GM19043 (cell line): ENCODE measurements around the gene CCDC13.

Experiments
- ATAC-seq: cut with Tn5 transposase; IDR thresholded peaks from one replicate; pipeline ENCODE4 v1.9.1; 2021; ENCODE audit warnings: low read depth; ENCODE audit not compliant: unreplicated experiment

Gene CCDC13

DNA sequence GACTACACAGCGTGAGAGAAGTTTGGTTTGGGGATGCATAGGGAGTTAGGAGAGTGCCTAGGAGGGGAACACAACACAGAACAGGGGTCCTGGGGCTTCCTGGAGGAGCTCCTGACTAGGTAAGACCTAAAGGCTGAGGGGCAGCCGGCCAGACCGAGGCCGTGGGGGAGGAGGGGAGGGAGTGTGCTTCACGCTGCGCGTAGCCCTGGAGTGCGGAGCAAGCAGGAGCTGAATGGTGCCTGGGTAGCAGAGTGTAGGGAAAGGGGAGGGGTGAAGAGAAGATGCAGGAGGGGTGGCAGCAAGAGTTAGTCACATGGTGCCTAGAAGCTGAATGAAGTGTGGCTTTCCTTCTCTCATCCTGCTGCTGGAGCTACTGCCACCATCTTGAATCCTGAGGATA, 38.0 kb downstream of the CCDC13 start:
- no peak for ATAC-seq

DNA sequence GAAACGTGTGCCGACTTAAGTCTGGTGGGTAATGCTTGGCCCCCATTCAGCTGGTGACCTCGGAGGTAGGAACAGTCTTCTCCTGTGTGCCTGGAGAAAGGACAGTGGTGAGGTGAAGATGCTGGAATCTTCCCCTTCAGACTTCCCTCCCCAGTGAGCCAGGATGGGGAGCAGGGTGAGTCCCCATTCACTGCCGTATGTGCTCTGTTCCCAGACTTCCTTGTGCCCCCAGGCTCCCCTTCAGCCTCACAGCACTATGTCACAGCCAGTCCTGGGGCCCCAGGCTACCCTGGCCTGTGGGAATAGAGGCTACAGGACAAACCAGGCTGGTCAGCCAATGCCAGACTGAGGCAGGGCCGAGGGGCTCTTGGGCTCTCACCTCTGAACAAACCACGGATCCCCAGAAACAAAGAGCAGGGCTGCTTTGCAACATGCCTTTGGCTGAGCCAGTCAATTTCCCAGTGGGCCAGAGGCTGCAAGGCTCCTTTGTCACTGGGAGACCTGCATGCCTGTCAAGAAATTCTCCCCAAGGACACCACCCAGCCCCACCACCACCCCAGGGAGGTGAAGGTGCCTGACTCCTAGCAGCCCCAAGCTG, 38.7 kb downstream of the CCDC13 start:
- no peak for ATAC-seq

DNA sequence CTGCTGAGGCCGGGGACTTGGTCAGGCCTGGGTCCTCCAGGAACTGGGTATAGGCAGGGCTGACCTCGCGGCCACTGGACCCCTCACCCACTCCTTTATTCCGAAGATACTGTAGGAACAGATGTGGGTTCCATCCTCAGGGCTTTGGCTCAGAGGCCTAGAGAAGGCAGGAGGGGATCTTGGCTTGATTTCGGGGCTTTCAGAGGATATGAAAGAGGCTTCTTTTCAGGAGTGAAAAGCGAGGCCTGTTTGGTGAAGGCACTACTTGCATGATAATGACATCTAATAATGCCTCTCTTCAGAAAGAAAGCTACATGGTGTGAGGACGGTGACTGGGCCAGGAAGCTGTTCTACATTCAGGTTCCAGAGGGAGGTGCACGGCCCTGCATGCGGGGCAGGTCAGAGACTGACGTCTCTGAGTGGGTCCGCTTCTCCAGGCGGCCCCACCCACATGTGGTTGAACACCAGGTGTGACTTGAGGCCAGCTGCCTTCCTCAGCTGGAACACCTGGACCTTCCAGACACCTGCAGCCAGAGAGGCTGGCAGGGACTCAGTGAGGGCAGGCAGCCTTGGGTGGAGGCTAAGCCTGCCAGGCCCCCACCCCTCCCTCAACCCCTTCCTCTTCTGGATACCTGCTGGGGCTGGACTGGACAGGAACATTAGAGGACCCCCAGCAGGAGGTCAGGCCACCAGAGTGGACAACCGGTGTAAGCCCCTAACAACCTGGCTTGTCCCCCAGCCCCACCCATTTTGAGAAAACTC, 39.4 kb downstream of the CCDC13 start:
- no peak for ATAC-seq

DNA sequence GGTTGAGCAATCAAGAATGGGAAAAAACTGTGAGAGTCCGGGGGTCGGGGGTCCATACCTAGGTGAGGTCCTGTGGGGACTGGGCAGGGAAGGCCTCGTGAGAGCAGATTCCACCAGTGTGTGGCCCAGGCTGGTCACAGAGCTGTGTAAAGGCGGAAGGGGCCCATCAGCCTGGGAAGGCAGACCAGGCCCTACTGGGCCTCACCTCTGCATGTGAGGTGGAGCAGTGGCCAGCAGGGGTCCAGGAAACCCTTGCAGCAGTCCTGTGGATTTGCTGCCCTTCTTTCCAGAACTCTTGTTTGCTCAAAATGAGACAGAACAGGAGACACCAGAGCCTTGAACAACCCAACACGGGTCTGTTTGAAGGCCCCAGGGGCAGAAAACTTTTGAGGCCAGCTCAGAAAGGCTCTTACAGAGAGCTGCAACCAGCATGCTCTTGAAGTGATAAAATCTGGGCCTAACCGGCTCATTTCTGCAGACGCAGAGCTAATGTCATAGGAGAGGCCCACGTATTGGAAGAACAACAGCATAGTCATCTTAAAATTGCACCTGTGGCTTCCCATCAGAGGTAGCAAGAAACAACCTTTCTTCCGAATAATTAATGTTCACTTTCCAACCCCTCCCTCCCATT, 40.1 kb downstream of the CCDC13 start:
- ATAC-seq: no peak

DNA sequence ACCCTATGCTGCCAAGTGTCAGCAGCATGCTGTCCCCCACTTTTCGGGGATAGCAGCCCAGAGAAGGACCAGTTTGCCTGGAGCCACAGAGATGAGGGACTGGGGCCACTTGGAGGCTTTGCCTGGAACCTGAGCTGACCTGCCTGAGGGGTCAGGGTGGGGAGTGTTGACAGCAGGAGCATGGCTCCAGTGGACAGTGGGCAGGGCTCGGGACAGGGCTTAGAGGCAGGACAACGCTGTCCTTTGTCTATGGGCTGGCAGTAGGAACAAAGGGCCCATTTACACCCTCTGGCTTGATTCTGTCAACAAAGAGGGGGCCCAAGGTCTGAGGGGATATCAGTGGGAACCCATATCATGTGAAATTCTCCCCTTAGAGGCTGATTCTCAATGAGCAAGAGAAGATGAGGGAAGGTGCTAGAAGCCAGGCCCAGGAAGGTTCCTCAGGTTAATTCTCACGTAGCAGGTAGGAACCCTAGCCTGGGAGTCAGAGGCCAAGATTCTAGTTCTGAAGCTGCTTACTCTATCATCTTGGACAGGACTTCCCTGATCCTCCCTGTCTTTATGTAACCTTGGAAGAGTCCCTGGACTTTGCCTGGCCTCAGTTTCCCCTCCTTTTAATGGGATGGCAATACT, 40.7 kb downstream of the CCDC13 start:
- ATAC-seq: no peak

DNA sequence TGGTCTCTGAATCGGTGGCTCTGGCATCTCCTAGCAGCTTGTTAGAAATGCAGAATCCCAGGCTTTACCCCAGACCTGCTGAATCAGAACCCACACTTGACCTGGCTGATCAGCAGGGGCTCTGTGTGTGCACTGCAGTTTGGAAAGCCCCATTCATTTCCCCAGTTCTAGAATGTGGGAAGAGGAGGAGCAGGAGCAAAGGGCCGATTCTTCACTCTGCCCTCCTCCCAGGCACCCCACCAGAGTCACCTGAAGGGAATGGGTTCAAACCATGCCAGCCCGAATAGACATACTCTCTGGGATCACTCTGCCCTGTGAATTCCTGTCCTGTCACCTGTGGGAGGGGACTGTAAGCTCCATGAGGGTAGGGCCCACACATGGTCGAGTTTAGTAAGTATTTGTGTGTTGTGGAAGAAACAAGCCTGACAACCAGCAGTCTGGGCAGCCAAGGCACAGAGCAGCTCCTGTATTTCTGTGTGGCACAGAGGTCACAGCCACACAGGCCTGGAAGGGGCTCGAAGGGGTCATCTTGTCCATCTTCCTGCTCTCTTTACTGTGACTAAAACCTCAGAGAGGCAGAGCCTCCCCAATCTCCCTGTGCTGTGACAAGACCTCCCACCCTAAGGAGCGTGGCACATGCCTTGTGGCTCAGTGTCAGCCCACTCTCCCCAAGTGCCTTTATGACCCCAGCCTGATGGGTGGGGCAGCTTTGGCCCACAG, 41.4 kb downstream of the CCDC13 start:
- ATAC-seq: no peak

DNA sequence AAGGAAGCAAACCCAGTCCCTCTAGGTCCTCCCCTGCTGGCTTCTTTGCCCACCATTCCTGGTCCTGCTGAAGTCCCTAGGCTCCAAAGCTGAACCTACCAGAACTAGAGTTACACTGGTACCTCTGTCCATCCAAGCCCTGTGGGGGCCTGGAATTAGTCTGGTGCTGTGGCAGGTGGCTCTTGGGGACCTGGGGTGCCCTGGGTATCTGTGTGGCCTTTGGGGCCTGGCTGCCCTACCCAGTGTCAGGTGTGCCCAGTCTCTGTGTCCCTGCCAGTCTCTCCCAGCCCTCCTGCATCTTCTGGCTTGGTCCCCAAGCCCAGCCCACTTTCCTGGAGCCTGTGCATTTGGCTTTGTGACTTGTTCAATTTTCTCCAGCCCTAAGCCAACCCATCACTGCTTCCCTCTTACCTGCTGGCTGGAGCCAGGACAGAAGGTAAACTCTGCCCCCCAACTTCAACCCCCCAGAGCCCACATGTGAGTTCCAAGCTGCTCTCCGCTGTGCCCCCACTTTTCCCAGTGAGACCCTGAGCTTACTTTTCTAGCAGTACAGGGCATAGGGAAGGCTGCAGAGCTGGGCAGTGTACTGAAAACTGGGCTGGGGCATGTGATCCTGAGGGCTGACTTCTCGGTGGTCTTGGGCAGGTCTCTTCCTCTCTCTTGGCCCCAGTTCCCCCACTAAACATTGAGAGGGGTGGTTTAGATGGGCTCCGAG, 42.2 kb downstream of the CCDC13 start:
- ATAC-seq: no peak

DNA sequence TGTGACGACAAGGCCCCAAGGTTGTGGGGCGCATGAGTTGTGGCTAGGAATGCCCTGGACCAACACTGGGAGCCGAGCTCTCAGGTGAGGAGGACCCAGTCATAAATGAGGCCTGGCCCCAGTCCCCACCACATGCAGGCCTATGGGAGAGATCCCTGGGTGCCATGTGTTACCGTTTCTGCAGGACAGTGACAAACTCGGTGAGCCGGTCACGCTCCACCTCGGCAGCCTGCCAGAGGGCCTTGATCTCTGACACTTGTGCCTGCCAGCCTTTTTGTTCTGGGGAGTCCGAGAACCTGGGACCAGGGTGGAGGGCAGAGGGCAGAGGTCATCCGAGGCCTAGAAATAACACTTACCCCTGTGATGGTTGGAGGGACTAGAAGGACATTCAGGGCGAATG, 42.8 kb downstream of the CCDC13 start:
- no peak for ATAC-seq

DNA sequence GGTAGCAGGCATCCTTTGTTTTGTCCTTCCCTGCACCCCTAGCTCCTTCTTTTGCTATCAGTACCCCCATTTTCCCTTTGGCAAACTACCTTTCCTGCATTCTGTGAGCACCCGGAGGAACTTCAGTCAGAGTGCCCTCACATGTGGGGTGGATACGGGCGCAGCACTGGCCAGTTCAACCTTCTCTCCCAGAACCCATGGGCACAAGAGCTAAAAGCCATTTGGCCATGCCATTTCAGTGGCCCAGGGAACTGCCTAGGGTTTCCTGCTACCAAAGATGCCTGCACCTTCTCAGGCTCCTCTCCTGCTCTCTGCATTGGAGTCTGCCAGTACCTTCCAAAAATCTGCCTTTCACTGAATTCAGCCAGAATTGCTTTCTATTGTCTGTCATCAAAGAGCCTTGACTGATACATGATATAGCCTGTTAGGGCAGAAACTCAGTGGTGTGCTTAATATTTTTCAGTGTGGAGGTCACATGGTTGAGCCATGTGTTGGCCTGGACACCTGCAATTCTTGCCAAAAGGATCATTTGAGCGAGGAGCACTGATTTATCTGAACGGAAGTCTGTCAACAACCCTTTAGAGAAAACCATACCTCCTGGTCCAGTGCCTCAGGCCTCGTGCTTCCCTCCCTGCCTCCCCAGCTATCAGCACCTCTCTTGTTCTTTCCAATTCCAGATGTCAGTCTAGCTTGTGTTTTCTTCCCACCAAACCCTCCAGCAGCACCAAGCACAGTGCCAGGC, 43.5 kb downstream of the CCDC13 start:
- ATAC-seq: no peak

DNA sequence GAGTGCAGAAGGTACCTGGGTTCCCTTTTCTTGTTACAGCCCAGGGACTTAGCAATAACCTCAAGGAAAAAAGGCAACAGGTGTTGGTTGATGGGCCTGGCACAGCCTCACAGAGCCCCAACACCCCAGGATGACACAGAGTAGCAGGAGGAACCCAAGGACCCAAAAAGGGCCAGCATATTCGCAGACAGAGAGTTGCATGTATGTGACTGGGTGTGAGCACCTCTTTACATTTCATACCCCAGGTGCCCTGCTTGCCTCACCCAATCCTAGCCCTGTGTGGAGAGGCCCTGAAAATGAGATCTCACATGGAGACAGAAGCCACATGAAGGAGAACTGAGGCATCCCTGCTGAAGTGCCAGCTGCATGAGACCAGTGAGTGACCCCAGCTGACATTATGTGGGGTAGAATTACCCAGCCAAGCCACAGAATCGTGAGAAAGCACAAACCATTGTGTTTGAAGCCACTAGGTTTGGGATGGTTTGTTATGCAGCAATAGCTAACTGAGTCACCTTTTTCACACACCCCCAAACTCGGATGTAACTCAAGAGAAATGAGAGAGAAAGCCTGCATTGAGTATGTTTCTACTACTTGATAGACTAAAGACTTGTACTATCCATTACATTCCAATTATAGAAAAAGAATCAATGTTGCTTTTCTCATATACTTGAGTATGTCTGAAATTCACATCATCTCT, 44.2 kb downstream of the CCDC13 start:
- no peak for ATAC-seq

DNA sequence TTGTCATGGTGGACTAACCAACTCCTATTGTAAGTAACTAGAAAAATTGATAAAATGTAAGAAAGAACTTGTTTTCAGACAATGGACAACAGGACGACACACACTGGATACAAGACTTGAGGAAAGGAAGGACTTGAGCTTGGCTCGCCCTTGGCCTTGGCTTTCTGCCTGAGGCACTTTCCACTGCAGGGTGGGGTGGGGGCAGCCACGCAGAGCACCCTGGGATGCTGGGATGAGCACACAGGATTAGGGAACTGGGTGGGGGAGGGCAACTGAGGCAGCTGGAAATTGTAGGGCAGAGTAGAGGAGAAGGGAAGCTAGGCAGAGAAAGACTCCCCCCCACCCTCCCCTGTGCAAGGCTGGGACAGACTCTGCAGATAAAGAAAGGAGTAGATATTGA, 45.0 kb downstream of the CCDC13 start:
- no peak for ATAC-seq

DNA sequence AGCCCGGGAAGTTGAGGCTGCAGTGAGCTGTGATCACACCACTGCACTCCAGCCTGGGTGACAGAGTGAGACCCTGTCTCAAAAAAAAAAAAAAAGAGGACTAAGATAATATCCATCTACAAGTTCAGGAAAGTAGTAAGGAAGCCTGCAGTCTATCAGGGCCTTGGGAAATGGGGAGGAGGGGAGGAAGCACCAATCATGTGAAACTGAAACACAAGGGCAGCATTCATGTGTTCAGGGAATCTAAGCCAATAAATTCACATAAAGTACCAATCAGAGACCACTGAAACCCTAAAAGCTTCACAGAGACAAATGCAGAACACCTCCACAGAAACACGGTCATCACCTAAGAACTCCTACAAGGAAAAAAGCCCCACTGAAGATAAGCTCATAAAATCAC, 47.6 kb downstream of the CCDC13 start:
- ATAC-seq: no peak

DNA sequence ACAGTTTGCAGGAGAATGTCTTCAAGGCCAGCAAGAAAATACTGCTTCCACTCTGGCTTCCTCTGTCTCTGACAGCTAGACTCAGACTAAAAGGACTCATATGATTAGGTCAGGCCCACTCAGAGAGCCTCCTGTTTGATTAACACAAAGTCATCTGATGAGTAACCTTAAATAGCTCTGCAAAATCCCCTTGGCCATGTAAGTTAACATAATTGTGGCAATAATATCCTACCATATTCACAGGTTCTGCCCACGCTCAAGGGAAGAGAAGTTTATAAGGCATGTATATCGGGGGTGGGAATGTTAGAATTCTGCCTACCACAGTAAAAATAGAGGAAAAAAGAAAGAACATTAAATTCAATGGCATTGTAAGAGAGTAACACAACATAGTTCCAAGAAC, 49.8 kb downstream of the CCDC13 start:
- ATAC-seq: no peak
